GM10248 (cell line): ENCODE data around the gene C20orf204.
A peak's percentile ranks its signal among the peaks of the same experiment; 100 is the strongest.

Experiments used
- CTCF ChIA-PET: fragments of 300-600 bp; sonication (Branson Sonifier 250); formaldehyde crosslinking; extraction: SDS; loops from one replicate; lab custom pipeline; 2021; ENCODE audit warnings: antibody characterized with exemption; lab: Yijun Ruan, JAX
- POLR2A ChIA-PET: fragments of 350-650 bp; sonication (Branson Sonifier 250); formaldehyde crosslinking; extraction: SDS; loops from one replicate; lab custom pipeline; 2020; ENCODE audit warnings: antibody characterized with exemption; lab: Yijun Ruan, JAX
- DNase-seq: peaks from one replicate; pipeline ENCODE4 v3.0.0; 2012; ENCODE audit errors: extremely low spot score
- CTCF ChIP-seq: IDR thresholded peaks from 2 replicates; pipeline ENCODE4 v1.5.1; 2012; ENCODE audit warnings: mild to moderate bottlenecking, low read depth; ENCODE audit errors: extremely low read depth, missing control alignments, control extremely low read depth

Gene C20orf204

GRCh38 chr20:64065062-64065973, 29.3 kb downstream of the C20orf204 start:
- no peak for DNase-seq
- no peak for TF ChIP-seq CTCF
- CTCF ChIA-PET: interaction anchor here (0.9 to 1.9 kb wide), 4 partner anchors 8 to 25 kb away, joined by 3 to 7 read pairs (median 4); partner anchors contain the start of genes OPRL1 and RGS19
- POLR2A ChIA-PET: no interaction called here

GRCh38 chr20:64065974-64066343, 30.0 kb downstream of the C20orf204 start:
- ChIA-PET POLR2A (no interaction called here), CTCF (interaction anchor here (0.9 to 1.3 kb wide), 3 partner anchors 9 to 14 kb away, joined by 3 to 7 read pairs (median 3); partner anchors contain the start of genes OPRL1 and RGS19)
- peak; percentile 81 for DNase-seq
- no peak for TF ChIP-seq CTCF

- POLR2A ChIA-PET: no interaction called here
- no peak for DNase-seq
- no peak for TF ChIP-seq CTCF
- CTCF ChIA-PET: interaction anchor here (1.1 to 1.3 kb wide), 2 partner anchors 10 to 303 kb away, joined by 3 to 7 read pairs; no protein-coding TSS in a partner anchor
These were observed 31.1 kb downstream of the C20orf204 start for GRCh38 chr20:64067005-64067632.

- ChIA-PET POLR2A (no interaction called here), CTCF (no interaction called here)
- no peak for DNase-seq
- no peak for TF ChIP-seq CTCF
These were observed 31.8 kb downstream of the C20orf204 start for GRCh38 chr20:64067733-64068307.

- CTCF ChIA-PET: interaction anchor here (1.0 to 2.2 kb wide), 6 partner anchors 10 to 52 kb away, joined by 3 to 17 read pairs (median 4); partner anchors contain the start of genes OPRL1 and RGS19
- POLR2A ChIA-PET: no interaction called here
- TF ChIP-seq CTCF: no peak
- no peak for DNase-seq
These were observed 32.6 kb downstream of the C20orf204 start for GRCh38 chr20:64068386-64069208.
